Mammary epithelial cell (primary cell): ENCODE data around the gene RIMS1.

Experiments used
- EZH2 ChIP-seq: IDR thresholded peaks from 2 replicates; pipeline ENCODE4 v1.6.1; 2012; ENCODE audit warnings: low read length, inconsistent platforms, borderline replicate concordance
- TF ChIP-seq, protein P1 (sequence below), 2 donors: IDR thresholded peaks in 1 of 2; conservative IDR thresholded peaks in 1 of 2; 2 replicates each; pipeline ENCODE4 v1.5.1; 2011 to 2012; ENCODE audit warnings: inconsistent platforms in 2 of 2, low read length in 2 of 2, mild to moderate bottlenecking in 2 of 2, control low read depth in 1 of 2, low read depth in 1 of 2; ENCODE audit not compliant: insufficient read depth in 1 of 2; ENCODE audit errors: extremely low read depth in 1 of 2

DNA sequence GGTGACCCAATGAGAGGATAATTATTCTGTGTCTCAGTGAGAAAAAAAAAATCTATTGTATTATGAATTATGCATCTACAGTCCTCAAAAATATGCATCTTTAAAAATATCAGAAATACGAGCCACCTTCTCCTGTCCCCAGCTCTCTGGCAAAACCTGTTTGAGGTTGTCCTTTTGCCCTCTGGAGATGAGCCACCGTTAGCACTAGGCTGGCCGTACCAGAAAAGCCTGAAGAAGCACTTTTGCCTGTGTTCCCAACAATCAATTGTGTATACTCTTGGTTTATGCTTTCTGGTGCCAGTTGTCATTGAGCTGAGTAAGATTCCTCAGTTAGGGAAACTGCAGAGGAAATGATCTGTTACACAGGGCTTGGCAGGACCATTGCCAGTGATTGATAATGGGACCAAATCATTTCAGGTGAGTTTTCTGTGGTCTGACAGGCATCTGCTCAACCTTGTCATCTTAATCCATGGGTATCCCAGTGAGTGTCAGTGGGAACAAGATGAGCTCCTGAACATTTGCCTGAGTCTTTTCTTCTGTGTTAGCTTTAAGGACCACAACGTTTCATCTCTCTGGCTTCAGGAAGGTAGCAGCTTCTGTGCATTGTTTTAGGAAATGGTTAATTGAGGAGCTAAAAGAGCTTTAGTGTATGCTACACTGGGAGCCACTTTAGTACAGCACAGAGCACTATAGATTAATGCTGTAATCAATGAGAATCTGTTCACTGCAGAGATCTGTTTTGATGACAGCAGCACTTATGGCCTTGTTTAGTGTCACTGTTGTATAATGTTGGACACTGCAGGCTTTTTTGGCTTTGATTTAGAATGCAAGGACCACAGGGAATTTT lies 330.1 kb downstream of the RIMS1 start:
- TF ChIP-seq, protein P1, sequence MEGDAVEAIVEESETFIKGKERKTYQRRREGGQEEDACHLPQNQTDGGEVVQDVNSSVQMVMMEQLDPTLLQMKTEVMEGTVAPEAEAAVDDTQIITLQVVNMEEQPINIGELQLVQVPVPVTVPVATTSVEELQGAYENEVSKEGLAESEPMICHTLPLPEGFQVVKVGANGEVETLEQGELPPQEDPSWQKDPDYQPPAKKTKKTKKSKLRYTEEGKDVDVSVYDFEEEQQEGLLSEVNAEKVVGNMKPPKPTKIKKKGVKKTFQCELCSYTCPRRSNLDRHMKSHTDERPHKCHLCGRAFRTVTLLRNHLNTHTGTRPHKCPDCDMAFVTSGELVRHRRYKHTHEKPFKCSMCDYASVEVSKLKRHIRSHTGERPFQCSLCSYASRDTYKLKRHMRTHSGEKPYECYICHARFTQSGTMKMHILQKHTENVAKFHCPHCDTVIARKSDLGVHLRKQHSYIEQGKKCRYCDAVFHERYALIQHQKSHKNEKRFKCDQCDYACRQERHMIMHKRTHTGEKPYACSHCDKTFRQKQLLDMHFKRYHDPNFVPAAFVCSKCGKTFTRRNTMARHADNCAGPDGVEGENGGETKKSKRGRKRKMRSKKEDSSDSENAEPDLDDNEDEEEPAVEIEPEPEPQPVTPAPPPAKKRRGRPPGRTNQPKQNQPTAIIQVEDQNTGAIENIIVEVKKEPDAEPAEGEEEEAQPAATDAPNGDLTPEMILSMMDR (conservative IDR thresholded peaks at IDR 0.05 in 1 of 2, IDR thresholded peaks at IDR 0.05 in 1 of 2; ENCODE audit: extremely low read depth in 1 of 2, insufficient read depth in 1 of 2, low read depth in 1 of 2, low read length in 2 of 2), result no peak
- TF ChIP-seq EZH2, result no peak
